Stimulated activated CD8-positive, alpha-beta memory T cell treated with anti-CD3 and anti-CD28 coated beads, Interleukin-2, amount 100 ng/mL, for 48 hours (primary cell): Measurements from ENCODE around the gene DPM2.

Experiments
- DNase-seq, 2 donors: peaks; one replicate each; pipeline ENCODE4 v3.0.0-alpha.2; 2020; ENCODE audit warnings: low read depth in 2 of 2

The DPM2 gene

GRCh38 chr9:127919253-127919815, 18.3 kb downstream of the DPM2 start:
- DNase-seq: no peak

- no peak for DNase-seq
Observed at GRCh38 chr9:127918183-127919107, 19.2 kb downstream of the DPM2 start.

GRCh38 chr9:127917603-127918002, 20.1 kb downstream of the DPM2 start:
- no peak for DNase-seq

GRCh38 chr9:127916720-127917581, 20.7 kb downstream of the DPM2 start, which contains the start of gene ST6GALNAC4:
TSS of gene ST6GALNAC4 (minus strand) at chr9:127917041. CDS start at chr9:127916419, 622 bp downstream.
- DNase-seq: peak; percentile 94 to 98

GRCh38 chr9:127915801-127916719, 21.6 kb downstream of the DPM2 start:
- no peak for DNase-seq

- no peak for DNase-seq
Observed at GRCh38 chr9:127915325-127915752, 22.3 kb downstream of the DPM2 start.

- no peak for DNase-seq
Observed at GRCh38 chr9:127913682-127914081, 24.0 kb downstream of the DPM2 start.

- no peak for DNase-seq
Observed at GRCh38 chr9:127912882-127913281, 24.8 kb downstream of the DPM2 start.

GRCh38 chr9:127912296-127912695, 25.4 kb downstream of the DPM2 start:
- no peak for DNase-seq

GRCh38 chr9:127910613-127911205, 26.9 kb downstream of the DPM2 start:
- no peak for DNase-seq

GRCh38 chr9:127909839-127910273, 27.8 kb downstream of the DPM2 start:
- no peak for DNase-seq

- DNase-seq: no peak
Observed at GRCh38 chr9:127908660-127908926, 29.1 kb downstream of the DPM2 start.

GRCh38 chr9:127907867-127908659, 29.6 kb downstream of the DPM2 start:
- no peak for DNase-seq

GRCh38 chr9:127905788-127906191, 31.9 kb downstream of the DPM2 start:
- no peak for DNase-seq

- DNase-seq: no peak
Observed at GRCh38 chr9:127905004-127905728, 32.5 kb downstream of the DPM2 start.

- no peak for DNase-seq
Observed at GRCh38 chr9:127904561-127905003, 33.1 kb downstream of the DPM2 start.

GRCh38 chr9:127903557-127904475, 33.8 kb downstream of the DPM2 start:
- peak; percentile 87 to 89 for DNase-seq
